Motor neuron (in vitro differentiated cells): ENCODE results near the gene RCOR1. TPM values are rescaled to one million over a fixed set of nuclear protein-coding genes. Genes with fewer than 3 reads are reported as not detected.

Source experiments
- ATAC-seq, 8 experiments: fragments of 200-7000 bp; cut with Tn5 transposase; replicated peaks in 6 of 8; 2 replicates each; pipeline ENCODE4 v1.8.0; 2021; ENCODE audit warnings: mild to moderate bottlenecking in 8 of 8, moderate library complexity in 8 of 8
- H3K27ac ChIP-seq, 2 donors: fragments of 250-450 bp; sonication (Bioruptor Pico); 2 replicates each; pipeline ENCODE4 v1.9.0; 2021; ENCODE audit warnings: antibody characterized with exemption in 2 of 2, mild to moderate bottlenecking in 2 of 2, moderate library complexity in 1 of 2
- H3K4me1 ChIP-seq, 2 donors: fragments of 250-450 bp; sonication (Bioruptor Pico); replicated peaks in 1 of 2; 2 replicates each; pipeline ENCODE4 v1.6.1; 2021; ENCODE audit warnings: antibody characterized with exemption in 2 of 2, mild to moderate bottlenecking in 2 of 2, moderate library complexity in 1 of 2
- H3K4me3 ChIP-seq, 5 donors: fragments of 250-450 bp; sonication (Bioruptor Pico); 2 replicates each; pipeline ENCODE4 v1.9.0; 2021; ENCODE audit warnings: antibody characterized with exemption in 5 of 5, mild to moderate bottlenecking in 5 of 5, moderate library complexity in 4 of 5
- WGBS, 10 experiments: fragments of 450-650 bp; shearing (Covaris generic); methylation state at CpG; one replicate each; pipeline ENCODE4 v1.0.0; 2022; 5-methylcytosine and 5-hydroxymethylcytosine counted together
- in situ Hi-C, 9 experiments: fragments of 400-800 bp; cut with MboI; loops; one replicate each; pipeline ENCODE4 v1.15.0; 2021; ENCODE audit warnings: low sequenced_read_pairs in 9 of 9, low pct_unique_long_range_greater_than_20kb in 2 of 9; ENCODE audit not compliant: unreplicated experiment in 9 of 9
- total RNA-seq, 8 experiments: library from RNA; unstranded; fragments of 300-600 nt; gene quantifications; 2 replicates each; pipeline versions ENCODE4 v1.2.3 to v1.2.4, GENCODE V29; 2022

Gene RCOR1
- total RNA-seq, 8 experiments from 2014 or later: 8.2 to 66.2 (median 11.0) TPM

DNA sequence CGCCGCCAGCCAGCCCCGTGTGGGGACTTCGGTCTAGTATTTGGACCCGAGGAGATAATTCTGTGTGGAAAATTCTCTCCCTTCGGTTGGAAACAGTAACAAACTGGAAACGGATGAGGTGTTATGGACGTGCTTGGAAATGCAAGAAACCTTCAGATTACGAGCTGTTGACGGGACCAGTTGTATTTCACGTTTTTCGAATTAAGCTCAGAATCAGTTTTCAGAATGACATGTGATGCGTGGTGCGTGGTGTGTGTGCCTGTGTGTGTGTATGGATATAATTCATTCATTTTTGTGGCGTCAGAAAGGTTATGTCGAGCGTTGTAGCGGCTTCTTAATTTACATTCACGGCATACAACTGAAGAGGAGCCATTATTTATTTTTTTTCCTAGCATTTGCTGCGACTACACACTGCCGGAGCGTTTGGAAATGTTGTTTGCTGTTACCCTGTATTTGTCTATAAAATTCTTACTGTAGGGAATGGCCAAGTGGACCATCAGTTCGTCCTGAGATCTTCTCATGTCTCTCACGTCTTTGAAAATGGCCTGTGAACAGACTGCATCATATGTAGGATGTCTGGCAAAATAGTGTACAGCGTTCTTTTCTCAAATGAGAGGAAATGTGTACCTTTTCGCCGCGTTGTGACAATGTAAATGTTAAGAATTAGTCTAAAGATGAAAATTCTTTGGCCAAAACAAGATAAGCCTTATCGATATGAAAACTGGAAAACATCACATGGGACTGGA is 186.1 kb downstream of the RCOR1 start:
- Histone ChIP-seq H3K27ac (peak overlapping the region; percentile 66 to 72), H3K4me1 (peaks cover 20 to 25% of the 10 kb centered on the region in 2 donors), H3K4me3 (peak overlapping the region; percentile 62 to 81 (median 68))
- in situ Hi-C loops: no loop called here
- peak in 1 of 8 experiments; percentile 3 for ATAC-seq
- WGBS, 10 experiments: 0 to 59% (median 16%) methylated on average over 4 to 27 of the region's 29 CpGs

DNA sequence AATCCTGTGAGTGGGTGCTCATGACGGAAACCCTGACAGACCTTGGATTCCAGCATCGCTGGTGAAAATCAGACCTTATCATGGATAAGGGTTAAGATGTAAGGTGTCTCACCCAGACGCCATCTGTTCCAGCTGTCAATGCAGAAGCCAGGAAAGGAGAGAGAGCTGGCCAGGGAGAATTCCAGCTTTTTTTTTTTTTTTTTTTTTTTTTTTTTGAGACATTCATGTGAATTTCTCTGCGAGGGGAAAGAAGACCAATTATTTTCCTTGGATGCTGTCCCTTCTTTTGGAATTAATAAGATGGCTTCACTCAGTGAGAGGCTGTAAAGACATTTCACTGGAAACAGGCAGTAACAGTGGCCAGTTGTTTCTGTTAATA is 186.6 kb downstream of the RCOR1 start:
- ATAC-seq: no peak
- in situ Hi-C loops: no loop called here
- 0 to 33% (median 19%) methylated on average over 1 to 4 of the region's 4 CpGs; no CpG with 5 or more reads in 3 of the 10 experiments for WGBS, 10 experiments
- peaks cover 20 to 25% of the 10 kb centered on the region in 2 donors for H3K4me1 ChIP-seq
- peak overlapping the region; percentile 62 to 81 (median 68) for H3K4me3 ChIP-seq
- no peak overlapping the region for H3K27ac ChIP-seq

- H3K4me3 ChIP-seq: peak overlapping the region; percentile 62 to 81 (median 68)
- peaks cover 22 to 25% of the 10 kb centered on the region in 2 donors for H3K4me1 ChIP-seq
- in situ Hi-C loops: no loop called here
- peak in 1 of 8 experiments; percentile 6 for ATAC-seq
- peak overlapping the region in 1 of 2 donors; percentile 38 for H3K27ac ChIP-seq
- 33 to 94% (median 73%) methylated on average over 2 to 13 of the region's 13 CpGs for WGBS, 10 experiments
Measured at GRCh38 chr14:102779574-102780315, 187.3 kb downstream of the RCOR1 start.

Other genes starting within 250 kb of the RCOR1 start
- gene CINP, start 229.8 kb upstream of the RCOR1 start, total RNA-seq: 10 to 100 TPM; 20.2 to 58.3 (median 35.4) TPM
- 10 to 100 TPM in 4 of 8 experiments, 1 to 10 TPM in 4; 6.5 to 14.2 (median 9.3) TPM for gene TECPR2, start 229.7 kb upstream of the RCOR1 start, total RNA-seq
- 10 to 100 TPM in 2 of 8 experiments, 1 to 10 TPM in 6; 1.7 to 12.7 (median 7.6) TPM for gene ANKRD9, start 82.9 kb upstream of the RCOR1 start, total RNA-seq
- 10 to 100 TPM; 12.7 to 35.7 (median 17.7) TPM for gene TRAF3, start 184.8 kb downstream of the RCOR1 start, total RNA-seq